SJCRH30 (cell line): Measurements from ENCODE around the gene PLAU. TPM values are rescaled to one million over a fixed set of nuclear protein-coding genes. Genes with fewer than 3 reads are reported as not detected.

Experiments used
- DNase-seq, 2 experiments: peaks; one replicate each; pipeline ENCODE4 v3.0.0-alpha.2; 2015 to 2020
- H3K27ac ChIP-seq: fragments of 250-450 bp; sonication (Bioruptor Pico); 2 replicates; pipeline ENCODE4 v1.5.1; 2020; ENCODE audit warnings: mild to moderate bottlenecking, moderate library complexity
- H3K27me3 ChIP-seq: fragments of 250-450 bp; sonication (Bioruptor Pico); 2 replicates; pipeline ENCODE4 v1.5.1; 2020; ENCODE audit warnings: mild to moderate bottlenecking, moderate library complexity
- H3K36me3 ChIP-seq: fragments of 250-450 bp; sonication (Bioruptor Pico); 2 replicates; pipeline ENCODE4 v1.5.1; 2020; ENCODE audit warnings: mild to moderate bottlenecking, moderate library complexity
- H3K4me1 ChIP-seq: fragments of 250-450 bp; sonication (Bioruptor Pico); 2 replicates; pipeline ENCODE4 v1.5.1; 2020; ENCODE audit warnings: mild to moderate bottlenecking, moderate library complexity
- H3K4me3 ChIP-seq: fragments of 250-450 bp; sonication (Bioruptor Pico); 2 replicates; pipeline ENCODE4 v1.5.1; 2020; ENCODE audit warnings: mild to moderate bottlenecking, moderate library complexity
- H3K9me3 ChIP-seq: fragments of 250-450 bp; sonication (Bioruptor Pico); replicated peaks from 2 replicates; pipeline ENCODE4 v1.5.1; 2020; ENCODE audit warnings: mild to moderate bottlenecking, moderate library complexity
- total RNA-seq: library from RNA; depleted of rRNA; stranded (reverse); fragments of >200 nt; shearing (Covaris generic); gene quantifications from 2 replicates; pipeline ENCODE4 v1.2.3, GENCODE V29; 2014

The PLAU gene
- total RNA-seq, 1 experiment from 2014 or later, result 64.8 TPM

- Histone ChIP-seq H3K27ac (peak overlapping the region; percentile 62), H3K9me3 (no peaks in the 10 kb centered on the region), H3K4me1 (peaks cover 25% of the 10 kb centered on the region), H3K4me3 (no peak overlapping the region), H3K27me3 (no peaks in the 10 kb centered on the region), H3K36me3 (no peaks in the 10 kb centered on the region)
- peak; percentile 75 to 80 for DNase-seq
Observed at GRCh38 chr10:73899423-73899822, 11.5 kb upstream of the PLAU start.

DNA sequence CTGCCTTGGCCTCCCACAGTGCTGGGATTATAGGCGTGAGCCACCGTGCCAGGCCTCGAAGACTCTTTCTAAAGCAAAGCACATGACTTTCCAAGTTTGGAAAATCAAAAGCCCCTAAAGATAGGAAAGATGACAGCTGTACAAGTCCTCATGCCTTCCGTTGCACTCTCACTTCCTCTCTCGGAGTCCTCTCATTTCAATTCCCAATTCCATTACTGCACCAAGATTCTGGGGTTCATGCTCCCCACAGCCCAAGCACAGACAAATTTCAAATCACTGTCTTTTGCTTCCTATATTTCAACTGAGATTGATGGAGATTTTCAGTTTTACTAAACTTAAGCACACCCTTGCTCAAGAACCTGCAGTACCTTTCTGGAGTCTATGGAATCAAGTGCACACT lies 10.9 kb upstream of the PLAU start:
- Histone ChIP-seq H3K27me3 (no peaks in the 10 kb centered on the region), H3K36me3 (no peaks in the 10 kb centered on the region), H3K4me1 (peaks cover 22% of the 10 kb centered on the region), H3K27ac (peak overlapping the region; percentile 62), H3K4me3 (no peak overlapping the region), H3K9me3 (no peaks in the 10 kb centered on the region)
- DNase-seq, result no peak

DNA sequence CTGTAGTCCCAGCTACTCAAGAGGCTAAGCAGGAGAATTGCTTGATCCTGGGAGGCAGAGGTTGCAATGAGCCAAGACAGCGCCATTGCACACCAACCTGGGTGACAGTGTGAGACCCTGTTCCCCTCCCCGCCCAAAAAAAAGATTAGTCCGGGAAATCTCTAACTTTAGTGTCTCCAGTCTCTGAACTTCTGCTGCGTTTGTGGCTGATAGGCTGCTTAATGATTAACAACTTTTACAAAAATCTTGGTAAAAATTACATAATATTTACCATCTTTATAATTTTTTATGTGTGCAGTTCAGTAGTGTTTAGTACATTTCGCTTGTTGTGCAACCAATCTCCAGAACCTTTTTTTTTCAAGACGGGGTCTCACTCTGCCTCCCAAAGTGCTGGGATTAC lies 9.7 kb upstream of the PLAU start:
- Histone ChIP-seq H3K9me3 (no peaks in the 10 kb centered on the region), H3K4me3 (no peak overlapping the region), H3K27me3 (no peaks in the 10 kb centered on the region), H3K36me3 (no peaks in the 10 kb centered on the region), H3K27ac (no peak overlapping the region), H3K4me1 (peaks cover 33% of the 10 kb centered on the region)
- no peak for DNase-seq

DNA sequence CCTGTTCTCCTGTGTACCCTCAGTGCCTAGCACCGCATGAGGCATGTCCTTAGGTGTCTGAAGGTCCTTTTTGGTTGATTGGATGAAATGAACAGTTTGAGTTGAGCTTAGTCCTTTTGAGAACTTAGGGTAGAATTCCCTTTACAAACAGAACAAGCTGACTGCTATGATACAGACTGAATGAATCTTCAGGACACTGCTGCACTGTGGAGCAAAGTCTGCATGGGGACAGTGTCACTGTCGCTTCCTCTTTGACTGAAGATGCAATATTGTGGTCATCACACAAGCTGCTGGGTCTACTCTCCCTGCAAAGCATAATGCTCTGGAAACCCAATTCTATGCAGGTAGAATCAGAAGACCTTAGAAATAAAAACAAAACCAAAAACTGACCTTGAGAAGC lies 8.6 kb upstream of the PLAU start:
- Histone ChIP-seq H3K9me3 (no peaks in the 10 kb centered on the region), H3K4me3 (no peak overlapping the region), H3K36me3 (no peaks in the 10 kb centered on the region), H3K4me1 (peaks cover 41% of the 10 kb centered on the region), H3K27ac (no peak overlapping the region), H3K27me3 (no peaks in the 10 kb centered on the region)
- no peak for DNase-seq

- no peak for DNase-seq
- Histone ChIP-seq H3K27me3 (no peaks in the 10 kb centered on the region), H3K4me1 (peaks cover 41% of the 10 kb centered on the region), H3K27ac (peak overlapping the region; percentile 96), H3K9me3 (no peaks in the 10 kb centered on the region), H3K4me3 (no peak overlapping the region), H3K36me3 (no peaks in the 10 kb centered on the region)
Observed at GRCh38 chr10:73905256-73906020, 5.5 kb upstream of the PLAU start.

- peaks cover 41% of the 10 kb centered on the region for H3K4me1 ChIP-seq
- no peak overlapping the region for H3K4me3 ChIP-seq
- peak; percentile 99 for DNase-seq
Observed at GRCh38 chr10:73906524-73907447, 4.1 kb upstream of the PLAU start.

GRCh38 chr10:73907841-73908517 lies 3.0 kb upstream of the PLAU start:
- no peaks in the 10 kb centered on the region; the same call in 1 of the 2 replicates for H3K36me3 ChIP-seq
- no peaks in the 10 kb centered on the region for H3K9me3 ChIP-seq
- peak overlapping the region; percentile 96 for H3K27ac ChIP-seq
- peak; percentile 46 to 69 for DNase-seq
- peaks cover 41% of the 10 kb centered on the region for H3K4me1 ChIP-seq
- no peaks in the 10 kb centered on the region for H3K27me3 ChIP-seq
- peak overlapping the region; percentile 76 for H3K4me3 ChIP-seq

More at GRCh38 chr10:73906524-73907447, 4.1 kb upstream of the PLAU start:
- H3K27me3 ChIP-seq, result no peaks in the 10 kb centered on the region
- peak overlapping the region; percentile 96 for H3K27ac ChIP-seq
- no peaks in the 10 kb centered on the region for H3K9me3 ChIP-seq
- no peaks in the 10 kb centered on the region for H3K36me3 ChIP-seq

- no peaks in the 10 kb centered on the region for H3K27me3 ChIP-seq
- peak overlapping the region; percentile 76 for H3K4me3 ChIP-seq
- peaks cover 2% of the 10 kb centered on the region for H3K36me3 ChIP-seq
- no peaks in the 10 kb centered on the region for H3K9me3 ChIP-seq
- DNase-seq, result peak; percentile 96 to 99
- H3K27ac ChIP-seq, result peak overlapping the region; percentile 96
- H3K4me1 ChIP-seq, result peaks cover 41% of the 10 kb centered on the region
Observed at GRCh38 chr10:73908853-73909539, 1.9 kb upstream of the PLAU start.

- DNase-seq, result no peak
- peak overlapping the region; percentile 96 for H3K27ac ChIP-seq
- H3K9me3 ChIP-seq, result no peaks in the 10 kb centered on the region
- peaks cover 8% of the 10 kb centered on the region for H3K36me3 ChIP-seq
- peak overlapping the region; percentile 76 for H3K4me3 ChIP-seq
- H3K27me3 ChIP-seq, result no peaks in the 10 kb centered on the region
- H3K4me1 ChIP-seq, result peaks cover 41% of the 10 kb centered on the region
Observed at GRCh38 chr10:73909540-73910115, 1.3 kb upstream of the PLAU start.

- Histone ChIP-seq H3K27ac (peak overlapping the region; percentile 96), H3K9me3 (no peaks in the 10 kb centered on the region), H3K4me1 (peaks cover 39% of the 10 kb centered on the region), H3K4me3 (peak overlapping the region; percentile 76), H3K27me3 (no peaks in the 10 kb centered on the region), H3K36me3 (peaks cover 16% of the 10 kb centered on the region)
- DNase-seq, result peak; percentile 62 to 78
Observed at GRCh38 chr10:73910401-73910763, 550 bp upstream of the PLAU start.

- DNase-seq, result no peak
- peak overlapping the region; percentile 96 for H3K27ac ChIP-seq
- H3K27me3 ChIP-seq, result no peaks in the 10 kb centered on the region
- peaks cover 27% of the 10 kb centered on the region for H3K4me1 ChIP-seq
- peaks cover 28% of the 10 kb centered on the region for H3K36me3 ChIP-seq
- peak overlapping the region; percentile 76 for H3K4me3 ChIP-seq
- no peaks in the 10 kb centered on the region for H3K9me3 ChIP-seq
Observed at GRCh38 chr10:73911553-73912004, 647 bp downstream of the PLAU start.

DNA sequence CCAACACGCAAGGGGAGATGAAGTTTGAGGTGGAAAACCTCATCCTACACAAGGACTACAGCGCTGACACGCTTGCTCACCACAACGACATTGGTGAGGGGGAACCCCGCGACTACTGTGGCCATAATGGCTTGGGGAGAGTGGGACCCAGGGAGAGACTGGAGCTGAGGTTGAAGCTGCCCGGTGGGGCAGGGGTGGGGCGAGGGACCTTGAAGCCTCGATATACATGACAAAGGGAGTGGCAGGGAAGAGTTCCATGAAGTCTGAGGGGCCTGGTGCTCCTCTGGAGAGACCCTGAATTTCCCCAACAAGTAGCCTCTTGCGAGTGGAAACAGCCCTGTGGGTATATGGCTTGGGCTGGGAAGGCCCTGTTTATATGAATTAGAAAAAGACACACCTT lies 3.1 kb downstream of the PLAU start:
- H3K36me3 ChIP-seq, result peaks cover 40% of the 10 kb centered on the region
- no peaks in the 10 kb centered on the region for H3K27me3 ChIP-seq
- H3K4me3 ChIP-seq, result no peak overlapping the region
- no peak overlapping the region for H3K27ac ChIP-seq
- H3K9me3 ChIP-seq, result peaks cover 11% of the 10 kb centered on the region
- H3K4me1 ChIP-seq, result peaks cover 10% of the 10 kb centered on the region
- DNase-seq, result no peak

DNA sequence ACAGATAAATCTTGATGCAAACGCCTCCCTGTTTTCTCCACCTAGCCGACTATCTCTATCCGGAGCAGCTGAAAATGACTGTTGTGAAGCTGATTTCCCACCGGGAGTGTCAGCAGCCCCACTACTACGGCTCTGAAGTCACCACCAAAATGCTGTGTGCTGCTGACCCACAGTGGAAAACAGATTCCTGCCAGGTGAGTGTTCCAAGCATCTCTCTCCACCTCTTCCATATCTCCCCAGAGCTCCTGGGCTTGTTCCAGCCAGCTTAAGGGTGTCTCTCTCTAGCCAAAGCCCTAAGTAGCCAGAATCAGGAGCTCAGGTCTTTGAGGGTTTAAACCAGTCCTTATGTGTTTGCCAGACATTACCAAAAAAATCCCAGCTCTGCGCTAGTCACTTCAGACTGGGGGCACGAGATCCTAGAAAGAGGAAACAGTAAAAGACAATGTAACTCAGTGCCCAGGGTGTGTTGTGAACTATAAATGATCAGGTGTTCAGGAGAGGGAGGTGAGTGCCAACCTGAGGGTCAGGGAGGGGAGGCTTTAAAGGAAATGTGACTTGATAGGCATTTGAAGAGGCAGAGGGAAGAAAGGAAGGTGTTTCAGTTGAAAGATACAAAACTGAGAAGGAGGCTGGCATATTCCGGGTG lies 4.4 kb downstream of the PLAU start:
- peaks cover 11% of the 10 kb centered on the region for H3K9me3 ChIP-seq
- no peak overlapping the region for H3K27ac ChIP-seq
- DNase-seq, result no peak
- H3K27me3 ChIP-seq, result no peaks in the 10 kb centered on the region
- H3K36me3 ChIP-seq, result peaks cover 40% of the 10 kb centered on the region
- no peaks in the 10 kb centered on the region; the same call in 1 of the 2 replicates for H3K4me1 ChIP-seq
- no peak overlapping the region for H3K4me3 ChIP-seq
